Stimulated activated CD4-positive, alpha-beta T cell treated with anti-CD3 and anti-CD28 coated beads, Interleukin-15, amount 100 ng/mL, for 48 hours (primary cell): ENCODE results near the gene RFX1.
"Not testable (repeated sequence)": the region's sequence is repeated elsewhere in the genome, so short reads cannot be mapped to it uniquely, and the experiment has no call there.

Source experiments
- DNase-seq, 2 donors: peaks; one replicate each; pipeline ENCODE4 v3.0.0-alpha.2; 2020; ENCODE audit warnings: low read depth in 2 of 2

The RFX1 gene

GRCh38 chr19:13934785-13935109, 71.4 kb downstream of the RFX1 start:
- no peak for DNase-seq

GRCh38 chr19:13932911-13933393, 73.2 kb downstream of the RFX1 start:
- DNase-seq: no peak

- no peak for DNase-seq
Measured at GRCh38 chr19:13932149-13932637, 73.9 kb downstream of the RFX1 start.

- no peak for DNase-seq
Measured at GRCh38 chr19:13931391-13932148, 74.5 kb downstream of the RFX1 start.

GRCh38 chr19:13930402-13930801, 75.7 kb downstream of the RFX1 start:
- DNase-seq: no peak

- no peak for DNase-seq
Measured at GRCh38 chr19:13929956-13930355, 76.2 kb downstream of the RFX1 start.

- DNase-seq: no peak
Measured at GRCh38 chr19:13929340-13929739, 76.8 kb downstream of the RFX1 start.

- DNase-seq: no peak
Measured at GRCh38 chr19:13926715-13927114, 79.4 kb downstream of the RFX1 start.

- DNase-seq: no peak
Measured at GRCh38 chr19:13926010-13926409, 80.1 kb downstream of the RFX1 start.

GRCh38 chr19:13923194-13923987, 82.7 kb downstream of the RFX1 start:
- DNase-seq: no peak

- not testable (repeated sequence) for DNase-seq
Measured at GRCh38 chr19:13922118-13922517, 84.0 kb downstream of the RFX1 start.

GRCh38 chr19:13920940-13921747, 85.0 kb downstream of the RFX1 start:
- peak in 1 of 2 donors; percentile 28 for DNase-seq

GRCh38 chr19:13920524-13920923, 85.6 kb downstream of the RFX1 start:
- DNase-seq: no peak

GRCh38 chr19:13918726-13919411, 87.3 kb downstream of the RFX1 start:
- DNase-seq: no peak

- no peak for DNase-seq
Measured at GRCh38 chr19:13917888-13918406, 88.2 kb downstream of the RFX1 start.

- DNase-seq: no peak
Measured at GRCh38 chr19:13914777-13915176, 91.3 kb downstream of the RFX1 start.

GRCh38 chr19:13913352-13913751, 92.8 kb downstream of the RFX1 start:
- no peak for DNase-seq
